HEK293 (cell line): ENCODE results near the gene DNAAF8.

Source experiments
- CTCF ChIA-PET: fragments of 350-600 bp; formaldehyde crosslinking; extraction: SDS; loops from one replicate; lab custom pipeline; 2021; ENCODE audit warnings: antibody characterized with exemption; lab: Yijun Ruan, JAX
- POLR2A ChIA-PET: fragments of 300-600 bp; formaldehyde crosslinking; extraction: SDS; loops from one replicate; lab custom pipeline; 2020; ENCODE audit warnings: antibody characterized with exemption, inconsistent platforms; lab: Yijun Ruan, JAX
- H3K27ac ChIP-seq: fragments of 200-500 bp; sonication (Bioruptor generic); 2 replicates; pipeline ENCODE4 v1.5.1; 2014; ENCODE audit warnings: low read depth, low read length, control low read depth, inconsistent platforms; ENCODE audit errors: extremely low read depth
- H3K36me3 ChIP-seq, 2 experiments: fragments of 200-500 bp in 1 of 2; sonication (Bioruptor generic) in 1 of 2; 1 replicate in 1 of 2; 2 replicates in 1 of 2; pipeline ENCODE4 v1.5.1; 2014 to 2017; ENCODE audit warnings: inconsistent platforms in 2 of 2, low read length in 2 of 2; ENCODE audit not compliant: control insufficient read depth in 2 of 2, insufficient read depth in 1 of 2
- H3K4me1 ChIP-seq: fragments of 200-500 bp; sonication (Bioruptor generic); 2 replicates; pipeline ENCODE4 v1.5.1; 2014; ENCODE audit warnings: mild to moderate bottlenecking, low read length, inconsistent platforms; ENCODE audit not compliant: control insufficient read depth, insufficient read depth
- H3K4me3 ChIP-seq: 2 replicates; pipeline ENCODE4 v1.5.1; 2011; ENCODE audit warnings: low read depth, mild to moderate bottlenecking, control low read depth, low read length, moderate library complexity
- H3K9me3 ChIP-seq: fragments of 200-500 bp; sonication (Bioruptor generic); 2 replicates; pipeline ENCODE4 v1.5.1; 2014; ENCODE audit warnings: low read depth, low read length, inconsistent platforms; ENCODE audit not compliant: control insufficient read depth, insufficient read depth
- BCL11A ChIP-seq: fragments of 450-650 bp; formaldehyde crosslinking; IDR thresholded peaks from 2 replicates; pipeline ENCODE4 v1.5.1; 2016; ENCODE audit warnings: low read depth, missing biosample characterization, missing genetic modification characterization
- BCL11B ChIP-seq: fragments of 450-650 bp; formaldehyde crosslinking; IDR thresholded peaks from 2 replicates; pipeline ENCODE4 v1.5.1; 2016; ENCODE audit warnings: low read depth, missing biosample characterization, missing genetic modification characterization
- CTCF ChIP-seq: fragments of 450-650 bp; formaldehyde crosslinking; IDR thresholded peaks from 2 replicates; pipeline ENCODE4 v1.5.1; 2016; ENCODE audit warnings: missing biosample characterization, missing genetic modification characterization
- GFI1B ChIP-seq: fragments of 450-650 bp; formaldehyde crosslinking; IDR thresholded peaks from 2 replicates; pipeline ENCODE4 v1.5.1; 2016; ENCODE audit warnings: missing biosample characterization, missing genetic modification characterization
- KLF8 ChIP-seq: fragments of 450-650 bp; formaldehyde crosslinking; IDR thresholded peaks from 2 replicates; pipeline ENCODE4 v1.5.1; 2016; ENCODE audit warnings: missing biosample characterization, missing genetic modification characterization
- SCRT1 ChIP-seq: fragments of 450-650 bp; formaldehyde crosslinking; IDR thresholded peaks from 2 replicates; pipeline ENCODE4 v1.5.1; 2016; ENCODE audit warnings: missing biosample characterization, missing genetic modification characterization, borderline replicate concordance
- TRIM28 ChIP-seq: IDR thresholded peaks from 2 replicates; pipeline ENCODE4 v1.6.1; 2011; ENCODE audit warnings: low read length, control low read depth, borderline replicate concordance
- TSHZ1 ChIP-seq: fragments of 450-650 bp; formaldehyde crosslinking; IDR thresholded peaks from 2 replicates; pipeline ENCODE4 v1.5.1; 2016; ENCODE audit warnings: missing biosample characterization, missing genetic modification characterization, borderline replicate concordance
- ZBTB20 ChIP-seq: fragments of 450-650 bp; formaldehyde crosslinking; IDR thresholded peaks from 2 replicates; pipeline ENCODE4 v1.5.1; 2016; ENCODE audit warnings: missing biosample characterization, missing genetic modification characterization
- ZBTB48 ChIP-seq: fragments of 450-650 bp; formaldehyde crosslinking; IDR thresholded peaks from 2 replicates; pipeline ENCODE4 v1.5.1; 2016; ENCODE audit warnings: missing biosample characterization, missing genetic modification characterization
- ZNF112 ChIP-seq: fragments of 450-650 bp; formaldehyde crosslinking; IDR thresholded peaks from 2 replicates; pipeline ENCODE4 v1.5.0; 2017; ENCODE audit warnings: missing biosample characterization, missing genetic modification characterization
- ZNF2 ChIP-seq: fragments of 450-650 bp; formaldehyde crosslinking; IDR thresholded peaks from 2 replicates; pipeline ENCODE4 v1.5.1; 2016; ENCODE audit warnings: missing biosample characterization, missing genetic modification characterization
- ZNF239 ChIP-seq: fragments of 450-650 bp; formaldehyde crosslinking; IDR thresholded peaks from 2 replicates; pipeline ENCODE4 v1.5.1; 2016; ENCODE audit warnings: missing biosample characterization, missing genetic modification characterization
- ZNF248 ChIP-seq: fragments of 450-650 bp; formaldehyde crosslinking; IDR thresholded peaks from 2 replicates; pipeline ENCODE4 v1.5.1; 2017; ENCODE audit warnings: missing biosample characterization, missing genetic modification characterization
- ZNF266 ChIP-seq: fragments of 450-650 bp; formaldehyde crosslinking; IDR thresholded peaks from 2 replicates; pipeline ENCODE4 v1.5.1; 2016; ENCODE audit warnings: missing biosample characterization, missing genetic modification characterization, low read depth
- ZNF391 ChIP-seq: fragments of 450-650 bp; formaldehyde crosslinking; IDR thresholded peaks from 2 replicates; pipeline ENCODE4 v1.5.1; 2016; ENCODE audit warnings: low read depth, missing biosample characterization, missing genetic modification characterization, borderline replicate concordance
- ZNF416 ChIP-seq: fragments of 450-650 bp; formaldehyde crosslinking; IDR thresholded peaks from 2 replicates; pipeline ENCODE4 v1.5.1; 2016; ENCODE audit warnings: missing biosample characterization, missing genetic modification characterization
- ZNF449 ChIP-seq: fragments of 450-650 bp; formaldehyde crosslinking; IDR thresholded peaks from 2 replicates; pipeline ENCODE4 v1.5.1; 2017; ENCODE audit warnings: missing biosample characterization, mild to moderate bottlenecking, missing genetic modification characterization, moderate library complexity
- ZNF488 ChIP-seq: fragments of 450-650 bp; formaldehyde crosslinking; IDR thresholded peaks from 2 replicates; pipeline ENCODE4 v1.5.1; 2016; ENCODE audit warnings: missing biosample characterization, missing genetic modification characterization
- ZNF521 ChIP-seq: fragments of 450-650 bp; formaldehyde crosslinking; IDR thresholded peaks from 2 replicates; pipeline ENCODE4 v1.5.1; 2017; ENCODE audit warnings: missing biosample characterization, mild to moderate bottlenecking, missing genetic modification characterization
- ZNF768 ChIP-seq: fragments of 450-650 bp; formaldehyde crosslinking; IDR thresholded peaks from 2 replicates; pipeline ENCODE4 v1.5.1; 2018; ENCODE audit warnings: missing biosample characterization, mild to moderate bottlenecking, missing genetic modification characterization
- ZNF830 ChIP-seq: fragments of 450-650 bp; IDR thresholded peaks from 2 replicates; pipeline ENCODE4 v1.5.0; 2018; ENCODE audit warnings: missing biosample characterization, missing genetic modification characterization, low read depth, mild to moderate bottlenecking, moderate library complexity

The DNAAF8 gene

GRCh38 chr16:4795181-4795827, 61.0 kb downstream of the DNAAF8 start, which contains the start of gene SMIM22 (continued):
- TF ChIP-seq ZNF416 (no peak), BCL11B (tag by site-specific recombination) (no peak), KLF8 (tag by site-specific recombination) (no peak), ZNF830 (tag by site-specific recombination) (no peak)
- TF ChIP-seq, all 188 proteins: peak for 10

GRCh38 chr16:4795828-4796572, 61.7 kb downstream of the DNAAF8 start:
- TF ChIP-seq CTCF (no peak), ZNF2 (tag by site-specific recombination) (no peak), KLF8 (tag by site-specific recombination) (no peak), ZNF248 (tag by site-specific recombination) (no peak)
- no peaks in the 10 kb centered on the region for H3K9me3 ChIP-seq
- H3K4me1 ChIP-seq: no peaks in the 10 kb centered on the region
- ChIA-PET CTCF (no interaction called here), POLR2A (no interaction called here)
- no peak overlapping the region for H3K4me3 ChIP-seq
- no peak overlapping the region for H3K27ac ChIP-seq
- peaks cover 0 to 27% of the 10 kb centered on the region in 2 experiments; a peak in 1 of 3 replicates for H3K36me3 ChIP-seq

GRCh38 chr16:4796982-4797804, 62.9 kb downstream of the DNAAF8 start:
- no peak for TF ChIP-seq TRIM28
- no peak for TF ChIP-seq SCRT1
- no peak for TF ChIP-seq ZBTB20 (tag by site-specific recombination)
- TF ChIP-seq ZNF391 (tag by site-specific recombination): no peak
- TF ChIP-seq ZNF488: no peak
- no peak for TF ChIP-seq ZNF449 (tag by site-specific recombination)
- TF ChIP-seq TSHZ1 (tag by site-specific recombination): no peak
- TF ChIP-seq ZNF112 (tag by site-specific recombination): no peak
- TF ChIP-seq ZBTB48 (tag by site-specific recombination): no peak
- TF ChIP-seq ZNF521 (tag by site-specific recombination): no peak
- no peak for TF ChIP-seq GFI1B (tag by site-specific recombination)
- TF ChIP-seq ZNF266 (tag by site-specific recombination): no peak
- no peak for TF ChIP-seq BCL11A
- TF ChIP-seq ZNF239 (tag by site-specific recombination): no peak
- no peak for TF ChIP-seq ZNF768 (tag by site-specific recombination)
- no peak overlapping the region for H3K4me3 ChIP-seq
- ChIA-PET POLR2A (interaction anchor here (1.2 kb wide), 1 partner anchor 50 kb away, joined by 4 read pairs; the partner anchor contains the start of genes GLYR1 and UBN1), CTCF (interaction anchor here (1.0 kb wide), 1 partner anchor 161 kb away, joined by 3 read pairs; the partner anchor contains the start of gene SEC14L5)
- peaks cover 3% of the 10 kb centered on the region; the same call in 1 of the 2 replicates for H3K4me1 ChIP-seq
- H3K36me3 ChIP-seq: peaks cover 0 to 27% of the 10 kb centered on the region in 2 experiments; a peak in 1 of 3 replicates
- H3K27ac ChIP-seq: no peak overlapping the region
- H3K9me3 ChIP-seq: no peaks in the 10 kb centered on the region
